ENCODE results near the gene REXO5. TPM values are rescaled to one million over a fixed set of nuclear protein-coding genes. Genes with fewer than 3 reads are reported as not detected.
"Not testable (repeated sequence)": the region's sequence is repeated elsewhere in the genome, so short reads cannot be mapped to it uniquely, and the experiment has no call there.

The REXO5 gene
- total RNA-seq, 1 experiment from 2014 or later = 6.7 TPM

GRCh38 chr16:20803561-20804214 is 2.6 kb upstream of the REXO5 start:
- TF ChIP-seq CTCF (conservative IDR thresholded peaks at IDR 0.05) = no peak
- Histone ChIP-seq H2BK5ac (ENCODE audit: insufficient read length, low read length) (no peak overlapping the region), H3K27ac (ENCODE audit: insufficient read length, low read depth, low read length) (no peak overlapping the region), H3K23me2 (ENCODE audit: insufficient read length, low read depth, low read length, poor library complexity, severe bottlenecking) (peaks cover 2% of the 10 kb centered on the region), H3K4me2 (ENCODE audit: insufficient read depth, insufficient read length, low read length) (no peak overlapping the region), H3K23ac (ENCODE audit: insufficient read length, low read depth, low read length) (no peak overlapping the region), H4K5ac (ENCODE audit: insufficient read length, low read depth, low read length) (no peak overlapping the region), H3K4ac (ENCODE audit: low read depth, low read length) (no peak overlapping the region), H3K27me3 (ENCODE audit: insufficient read depth, low read length) (no peaks in the 10 kb centered on the region), H2AFZ (ENCODE audit: low read length) (no peak overlapping the region), H3K18ac (ENCODE audit: insufficient read length, low read depth, low read length) (no peak overlapping the region), H2BK15ac (ENCODE audit: low read depth, low read length) (no peak overlapping the region), H3K9me3 (ENCODE audit: control insufficient read depth, low read depth, low read length) (no peaks in the 10 kb centered on the region), H2AK5ac (ENCODE audit: insufficient read length, low read length) (no peak overlapping the region), H2BK120ac (ENCODE audit: low read depth, low read length, poor library complexity, severe bottlenecking) (no peak overlapping the region), H4K20me1 (ENCODE audit: control insufficient read depth, insufficient read depth, insufficient read length) (no peaks in the 10 kb centered on the region), H3K79me2 (ENCODE audit: insufficient read depth, low read length) (no peaks in the 10 kb centered on the region), H3K14ac (ENCODE audit: insufficient read depth, low read length) (no peak overlapping the region), H3K4me1 (ENCODE audit: insufficient read depth, low read length) (no peaks in the 10 kb centered on the region), H3T11ph (ENCODE audit: low read length) (no peak overlapping the region), H4K8ac (replicated peaks; ENCODE audit: insufficient read length, low read depth, low read length) (no peak overlapping the region), H3K79me1 (ENCODE audit: insufficient read depth, low read depth, low read length, poor library complexity, severe bottlenecking) (no peaks in the 10 kb centered on the region), H2BK12ac (ENCODE audit: insufficient read length, low read depth, low read length) (no peak overlapping the region), H3K9ac (ENCODE audit: extremely low read depth, insufficient read length, low read length) (no peak overlapping the region), H3K56ac (ENCODE audit: insufficient read length, low read depth, low read length) (no peak overlapping the region), H2BK20ac (ENCODE audit: low read depth, low read length, poor library complexity, severe bottlenecking) (no peak overlapping the region), H4K91ac (ENCODE audit: insufficient read length, low read depth, low read length) (no peak overlapping the region)
- H3K27me3 Mint-ChIP-seq (ENCODE audit: low read depth) = no peaks in the 10 kb centered on the region
- H3K4me3 Mint-ChIP-seq = no peak overlapping the region
- H3K9me3 Mint-ChIP-seq = no peaks in the 10 kb centered on the region
- no peak for DNase-seq
- peaks cover 0 to 10% (median 9%) of the 10 kb centered on the region in 3 experiments; a peak in 4 of 7 replicates for H3K36me3 Mint-ChIP-seq (ENCODE audit: insufficient read depth in 1 of 3, low read depth in 3 of 3)
- WGBS (ENCODE audit: extremely low coverage, insufficient read length, low lambda C conversion rate) = no CpG with 5 or more reads among the region's 7 CpGs
- H3K27ac Mint-ChIP-seq = no peak overlapping the region
- peaks cover 11 to 15% of the 10 kb centered on the region in 2 experiments for H3K4me1 Mint-ChIP-seq

GRCh38 chr16:20805684-20806167 is 601 bp upstream of the REXO5 start:
- Histone ChIP-seq H3K9ac (ENCODE audit: extremely low read depth, insufficient read length, low read length) (peak overlapping the region; percentile 74), H3K18ac (ENCODE audit: insufficient read length, low read depth, low read length) (peak overlapping the region; percentile 13), H3K14ac (ENCODE audit: insufficient read depth, low read length) (peak overlapping the region; percentile 47), H3K4me2 (ENCODE audit: insufficient read depth, insufficient read length, low read length) (peak overlapping the region; percentile 83)
- H2BK20ac ChIP-seq (ENCODE audit: low read depth, low read length, poor library complexity, severe bottlenecking); H3K23ac ChIP-seq (ENCODE audit: insufficient read length, low read depth, low read length); H3K9me3 Mint-ChIP-seq; H4K91ac ChIP-seq (ENCODE audit: insufficient read length, low read depth, low read length); H2BK120ac ChIP-seq (ENCODE audit: low read depth, low read length, poor library complexity, severe bottlenecking); H3K27ac ChIP-seq (ENCODE audit: insufficient read length, low read depth, low read length); H3K36me3 Mint-ChIP-seq (ENCODE audit: insufficient read depth in 1 of 3, low read depth in 3 of 3); H2BK5ac ChIP-seq (ENCODE audit: insufficient read length, low read length); H3K56ac ChIP-seq (ENCODE audit: insufficient read length, low read depth, low read length); H2BK15ac ChIP-seq (ENCODE audit: low read depth, low read length); H2BK12ac ChIP-seq (ENCODE audit: insufficient read length, low read depth, low read length); H4K20me1 ChIP-seq (ENCODE audit: control insufficient read depth, insufficient read depth, insufficient read length); H2AFZ ChIP-seq (ENCODE audit: low read length); H3K23me2 ChIP-seq (ENCODE audit: insufficient read length, low read depth, low read length, poor library complexity, severe bottlenecking); H4K5ac ChIP-seq (ENCODE audit: insufficient read length, low read depth, low read length); H3K4me1 ChIP-seq (ENCODE audit: insufficient read depth, low read length); H3K27me3 Mint-ChIP-seq (ENCODE audit: low read depth); H3K4ac ChIP-seq (ENCODE audit: low read depth, low read length); H2AK5ac ChIP-seq (ENCODE audit: insufficient read length, low read length); H3T11ph ChIP-seq (ENCODE audit: low read length); H4K8ac ChIP-seq (replicated peaks; ENCODE audit: insufficient read length, low read depth, low read length); H3K79me1 ChIP-seq (ENCODE audit: insufficient read depth, low read depth, low read length, poor library complexity, severe bottlenecking); H3K79me2 ChIP-seq (ENCODE audit: insufficient read depth, low read length); H3K9me3 ChIP-seq (ENCODE audit: control insufficient read depth, low read depth, low read length); DNase-seq; H3K27me3 ChIP-seq (ENCODE audit: insufficient read depth, low read length): not testable (repeated sequence)
- WGBS (ENCODE audit: extremely low coverage, insufficient read length, low lambda C conversion rate) = no CpG with 5 or more reads among the region's 12 CpGs
- Mint-ChIP-seq H3K27ac (peak overlapping the region in 2 of 3 experiments; percentile 17 to 77; a peak in 3 of 7 replicates), H3K4me1 (peaks cover 11 to 15% of the 10 kb centered on the region in 2 experiments), H3K4me3 (peak overlapping the region; percentile 95 to 98)

Data from H9 (cell line).